HAP-1 (cell line): Measurements from ENCODE around the gene LRP5.

ENCODE experiments used
- DNase-seq, 2 experiments: peaks; one replicate each; pipeline ENCODE4 v3.0.0-alpha.2; 2016 to 2020; ENCODE audit warnings: low spot score in 2 of 2
- H3K27me3 ChIP-seq: fragments of 250-450 bp; sonication (Bioruptor Pico); 2 replicates; pipeline ENCODE4 v1.5.1; 2020; ENCODE audit warnings: low read depth, mild to moderate bottlenecking, moderate library complexity
- H3K36me3 ChIP-seq: fragments of 250-450 bp; sonication (Bioruptor Pico); replicated peaks from 2 replicates; pipeline ENCODE4 v1.5.1; 2020; ENCODE audit warnings: mild to moderate bottlenecking
- H3K4me1 ChIP-seq: fragments of 250-450 bp; sonication (Bioruptor Pico); 2 replicates; pipeline ENCODE4 v1.5.1; 2020; ENCODE audit warnings: mild to moderate bottlenecking
- H3K4me3 ChIP-seq: fragments of 250-450 bp; sonication (Bioruptor Pico); 2 replicates; pipeline ENCODE4 v1.5.1; 2020; ENCODE audit warnings: mild to moderate bottlenecking, moderate library complexity
- H3K9me3 ChIP-seq: fragments of 250-450 bp; sonication (Bioruptor Pico); 2 replicates; pipeline ENCODE4 v1.5.1; 2020; ENCODE audit warnings: mild to moderate bottlenecking, moderate library complexity
- in situ Hi-C: fragments of 300-500 bp; cut with MboI; formaldehyde crosslinking; loops from 3 replicates; pipeline ENCODE4 v1.14.3; 2020; ENCODE audit warnings: low sequenced_read_pairs, inconsistent platforms, mixed read lengths

The LRP5 gene

DNA sequence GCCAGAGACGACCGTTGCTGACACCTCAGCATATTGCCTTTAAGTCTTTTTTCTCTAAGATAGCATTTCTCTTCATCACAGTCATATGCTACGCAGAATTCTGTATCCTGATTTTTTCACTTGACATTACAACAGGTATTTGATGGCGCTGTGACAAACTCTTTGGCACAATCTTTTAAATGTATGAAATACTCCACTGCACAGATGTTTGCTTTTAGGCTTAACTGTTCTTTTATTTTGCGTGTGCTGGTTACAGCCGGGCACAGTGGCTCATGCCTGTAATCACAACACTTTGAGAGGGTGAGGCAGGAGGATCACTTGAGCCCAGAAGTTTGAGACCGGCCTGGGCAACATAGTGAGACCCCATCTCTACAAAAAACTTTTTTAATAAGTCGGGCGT lies 96.1 kb downstream of the LRP5 start:
- Histone ChIP-seq H3K36me3 (peaks cover 53% of the 10 kb centered on the region), H3K27me3 (no peaks in the 10 kb centered on the region), H3K4me1 (no peaks in the 10 kb centered on the region), H3K4me3 (no peak overlapping the region), H3K9me3 (no peaks in the 10 kb centered on the region)
- in situ Hi-C loops, result no loop called here
- no peak for DNase-seq

DNA sequence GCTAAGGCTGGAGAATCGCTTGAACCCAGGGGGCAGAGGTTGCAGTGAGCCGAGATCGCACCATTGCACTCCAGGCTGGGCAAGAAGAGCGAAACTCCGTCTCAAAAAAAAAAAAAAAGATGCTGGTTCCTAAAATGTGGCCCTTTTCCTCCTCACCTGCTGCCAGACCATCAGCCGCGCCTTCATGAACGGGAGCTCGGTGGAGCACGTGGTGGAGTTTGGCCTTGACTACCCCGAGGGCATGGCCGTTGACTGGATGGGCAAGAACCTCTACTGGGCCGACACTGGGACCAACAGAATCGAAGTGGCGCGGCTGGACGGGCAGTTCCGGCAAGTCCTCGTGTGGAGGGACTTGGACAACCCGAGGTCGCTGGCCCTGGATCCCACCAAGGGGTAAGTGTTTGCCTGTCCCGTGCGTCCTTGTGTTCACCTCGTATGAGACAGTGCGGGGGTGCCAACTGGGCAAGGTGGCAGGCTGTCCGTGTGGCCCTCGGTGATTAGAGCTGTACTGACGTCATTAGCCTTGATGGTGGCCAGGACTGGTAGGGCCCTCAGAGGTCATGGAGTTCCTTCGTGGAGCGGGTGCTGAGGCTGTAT lies 97.5 kb downstream of the LRP5 start:
- H3K9me3 ChIP-seq, result no peaks in the 10 kb centered on the region
- peaks cover 55% of the 10 kb centered on the region for H3K36me3 ChIP-seq
- no peaks in the 10 kb centered on the region for H3K4me1 ChIP-seq
- no peak for DNase-seq
- H3K4me3 ChIP-seq, result no peak overlapping the region
- in situ Hi-C loops, result no loop called here
- no peaks in the 10 kb centered on the region for H3K27me3 ChIP-seq

DNA sequence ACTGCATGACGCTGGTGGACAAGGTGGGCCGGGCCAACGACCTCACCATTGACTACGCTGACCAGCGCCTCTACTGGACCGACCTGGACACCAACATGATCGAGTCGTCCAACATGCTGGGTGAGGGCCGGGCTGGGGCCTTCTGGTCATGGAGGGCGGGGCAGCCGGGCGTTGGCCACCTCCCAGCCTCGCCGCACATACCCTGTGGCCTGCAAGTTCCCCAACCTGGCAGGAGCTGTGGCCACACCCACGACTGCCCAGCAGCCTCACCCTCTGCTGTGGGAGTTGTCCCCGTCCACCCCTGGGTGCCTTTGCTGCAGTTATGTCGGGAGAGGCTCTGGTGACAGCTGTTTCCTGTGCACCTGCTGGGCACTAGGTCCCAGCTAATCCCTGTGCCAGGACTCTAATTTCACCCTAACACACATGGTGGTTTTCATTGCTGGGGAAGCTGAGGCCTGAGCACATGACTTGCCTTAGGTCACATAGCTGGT lies 99.2 kb downstream of the LRP5 start:
- Histone ChIP-seq H3K4me3 (no peak overlapping the region), H3K9me3 (no peaks in the 10 kb centered on the region), H3K27me3 (no peaks in the 10 kb centered on the region), H3K36me3 (peaks cover 62% of the 10 kb centered on the region), H3K4me1 (no peaks in the 10 kb centered on the region)
- no peak for DNase-seq
- in situ Hi-C loops, result no loop called here

DNA sequence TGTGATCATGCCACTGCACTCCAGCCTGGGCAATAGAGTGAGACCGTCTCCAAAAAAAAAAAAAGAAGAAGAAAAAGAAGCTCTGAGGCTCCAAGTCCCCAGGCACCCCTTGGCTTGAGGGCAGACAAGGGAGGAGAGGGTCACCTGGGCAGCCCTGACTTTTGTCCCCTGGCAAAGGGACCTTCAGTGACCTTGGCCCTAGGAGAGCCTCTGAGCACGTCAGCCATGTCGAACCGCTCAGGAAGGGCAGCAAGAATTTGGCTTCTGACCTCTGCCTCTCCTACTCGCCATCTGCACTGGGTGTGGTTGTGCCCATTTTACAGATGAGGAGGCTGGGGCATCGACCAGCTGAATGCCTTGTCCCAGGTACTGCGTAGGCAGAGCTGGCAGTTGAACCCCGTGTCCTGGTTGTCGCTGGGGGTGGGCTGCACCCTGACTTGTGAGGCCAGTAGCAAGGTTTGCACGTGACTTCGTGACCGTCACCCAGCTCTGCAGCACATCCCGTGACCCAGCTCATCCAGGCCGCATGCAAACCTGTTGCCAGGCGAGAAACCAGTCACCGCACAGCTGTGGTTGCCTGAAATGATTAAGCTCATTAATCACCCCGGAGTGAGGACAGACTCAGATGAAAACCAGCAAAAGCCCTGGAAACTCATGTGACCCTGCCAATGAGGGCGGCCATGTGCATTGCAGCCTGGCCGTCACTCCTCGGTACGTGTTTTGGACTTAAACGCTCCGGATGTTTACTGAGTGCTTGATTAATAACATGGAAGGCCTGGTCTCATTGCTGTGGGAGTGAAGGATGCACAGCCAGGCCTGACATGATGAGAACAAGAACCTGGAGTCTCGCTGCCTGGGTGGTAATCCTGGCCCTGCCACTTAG lies 100.4 kb downstream of the LRP5 start:
- H3K4me1 ChIP-seq, result no peaks in the 10 kb centered on the region
- H3K4me3 ChIP-seq, result no peak overlapping the region
- no peaks in the 10 kb centered on the region for H3K27me3 ChIP-seq
- peaks cover 58% of the 10 kb centered on the region for H3K36me3 ChIP-seq
- H3K9me3 ChIP-seq, result no peaks in the 10 kb centered on the region
- in situ Hi-C loops, result no loop called here
- DNase-seq, result no peak

DNA sequence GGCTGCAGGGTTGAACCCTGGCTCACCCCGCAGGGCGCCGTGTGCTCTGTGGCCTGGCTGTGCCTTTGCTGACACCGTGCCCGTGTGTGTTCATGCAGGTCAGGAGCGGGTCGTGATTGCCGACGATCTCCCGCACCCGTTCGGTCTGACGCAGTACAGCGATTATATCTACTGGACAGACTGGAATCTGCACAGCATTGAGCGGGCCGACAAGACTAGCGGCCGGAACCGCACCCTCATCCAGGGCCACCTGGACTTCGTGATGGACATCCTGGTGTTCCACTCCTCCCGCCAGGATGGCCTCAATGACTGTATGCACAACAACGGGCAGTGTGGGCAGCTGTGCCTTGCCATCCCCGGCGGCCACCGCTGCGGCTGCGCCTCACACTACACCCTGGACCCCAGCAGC lies 101.2 kb downstream of the LRP5 start:
- Histone ChIP-seq H3K4me3 (no peak overlapping the region), H3K9me3 (no peaks in the 10 kb centered on the region), H3K27me3 (no peaks in the 10 kb centered on the region), H3K4me1 (no peaks in the 10 kb centered on the region), H3K36me3 (peaks cover 54% of the 10 kb centered on the region)
- DNase-seq, result no peak
- in situ Hi-C loops, result no loop called here

DNA sequence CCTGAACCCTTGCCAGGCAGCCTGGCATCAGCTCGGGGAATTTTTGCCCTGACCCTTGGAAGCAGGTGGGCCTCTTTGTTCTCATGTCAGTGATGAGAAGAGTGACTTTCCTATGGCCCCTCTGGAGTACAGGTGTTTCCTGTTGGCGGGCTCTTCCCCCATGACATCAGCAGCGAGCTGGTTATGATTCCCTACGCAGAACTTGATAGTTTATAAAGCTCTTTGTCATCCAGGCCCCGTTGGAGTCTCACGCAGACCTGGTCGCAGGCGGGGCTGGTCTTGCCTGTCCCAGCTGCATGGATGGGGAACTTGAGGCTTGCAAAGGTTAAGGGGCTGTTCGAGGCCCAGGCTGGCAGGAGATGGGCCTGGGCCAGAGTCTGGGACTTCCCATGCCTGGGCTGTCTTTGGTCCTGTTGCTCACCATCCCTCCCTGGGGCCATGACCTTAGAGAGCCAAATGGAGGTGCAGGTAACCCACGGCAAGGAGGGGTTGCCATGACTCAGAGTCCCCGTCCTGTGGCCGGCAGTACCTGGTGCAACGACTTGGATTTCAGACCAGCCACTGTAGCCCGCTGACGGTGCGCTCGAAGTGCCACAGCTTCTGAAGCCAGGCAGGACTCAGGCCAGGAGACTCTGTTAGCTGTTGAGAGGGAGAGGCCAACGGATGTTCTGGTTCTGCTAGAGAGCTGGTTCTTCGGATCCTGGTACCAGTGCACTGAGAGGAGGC lies 102.3 kb downstream of the LRP5 start:
- in situ Hi-C loops, result no loop called here
- Histone ChIP-seq H3K9me3 (no peaks in the 10 kb centered on the region), H3K4me1 (no peaks in the 10 kb centered on the region), H3K27me3 (no peaks in the 10 kb centered on the region), H3K4me3 (no peak overlapping the region), H3K36me3 (peaks cover 53% of the 10 kb centered on the region)
- DNase-seq, result no peak

DNA sequence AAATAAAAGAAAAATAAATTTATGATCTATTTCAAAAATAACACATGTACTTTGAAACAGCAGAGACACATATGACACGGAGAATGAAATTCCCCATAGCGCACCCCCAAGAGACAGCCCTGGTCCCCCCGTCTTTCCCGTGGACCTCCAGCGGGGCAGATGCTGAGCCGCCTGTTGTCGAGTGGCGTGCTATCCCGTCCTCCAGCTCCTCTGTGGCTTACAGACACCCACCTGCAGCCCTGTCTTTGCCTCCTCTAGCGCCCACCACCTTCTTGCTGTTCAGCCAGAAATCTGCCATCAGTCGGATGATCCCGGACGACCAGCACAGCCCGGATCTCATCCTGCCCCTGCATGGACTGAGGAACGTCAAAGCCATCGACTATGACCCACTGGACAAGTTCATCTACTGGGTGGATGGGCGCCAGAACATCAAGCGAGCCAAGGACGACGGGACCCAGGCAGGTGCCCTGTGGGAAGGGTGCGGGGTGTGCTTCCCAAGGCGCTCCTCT lies 103.7 kb downstream of the LRP5 start:
- peaks cover 43% of the 10 kb centered on the region for H3K36me3 ChIP-seq

DNA sequence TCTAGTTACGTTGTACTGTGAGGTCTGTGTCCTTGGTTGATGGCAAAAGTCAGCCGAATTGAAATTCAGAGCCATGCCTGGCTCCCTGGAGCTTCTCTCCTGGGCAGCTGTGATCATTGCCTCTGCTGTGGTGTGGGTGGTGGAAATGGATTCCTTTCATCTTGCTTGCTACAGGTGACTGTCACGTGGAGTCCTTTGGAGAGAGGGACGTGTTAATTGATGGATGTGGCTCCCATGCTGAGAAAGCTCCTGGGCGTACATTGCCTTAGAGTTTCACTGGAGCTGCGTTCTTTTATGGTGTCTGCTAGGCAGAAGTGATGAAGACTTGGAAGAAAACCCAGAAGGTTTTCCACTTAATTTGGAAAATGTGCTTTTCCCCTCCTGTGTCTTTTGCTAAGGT lies 106.3 kb downstream of the LRP5 start:
- Histone ChIP-seq H3K27me3 (no peaks in the 10 kb centered on the region), H3K4me3 (no peak overlapping the region), H3K9me3 (no peaks in the 10 kb centered on the region), H3K4me1 (no peaks in the 10 kb centered on the region), H3K36me3 (peaks cover 24% of the 10 kb centered on the region)
- DNase-seq, result no peak
- in situ Hi-C loops, result no loop called here

More for the DNA sequence above, 103.7 kb downstream of the LRP5 start:
- Histone ChIP-seq H3K4me1 (no peaks in the 10 kb centered on the region), H3K4me3 (no peak overlapping the region), H3K9me3 (no peaks in the 10 kb centered on the region), H3K27me3 (no peaks in the 10 kb centered on the region)
- no peak for DNase-seq
- in situ Hi-C loops, result no loop called here

DNA sequence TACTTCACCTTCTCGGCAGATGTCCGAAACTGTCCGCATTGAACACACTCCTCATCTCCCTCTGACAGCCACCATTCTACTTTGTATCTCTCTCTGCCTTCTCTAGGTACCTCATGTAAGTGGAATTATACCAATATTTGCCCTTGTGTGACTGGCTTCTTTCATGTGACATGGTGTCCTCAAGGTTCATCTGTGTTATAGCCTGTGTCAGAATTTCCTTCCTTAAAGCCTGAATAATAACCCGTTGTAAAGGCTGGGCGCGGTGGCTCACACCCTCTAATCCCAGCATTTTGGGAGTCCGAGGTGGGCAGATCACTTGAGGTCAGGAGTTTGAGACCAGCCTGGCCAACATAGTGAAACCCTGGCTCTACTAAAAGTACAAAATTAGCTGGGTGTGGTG lies 107.8 kb downstream of the LRP5 start:
- Histone ChIP-seq H3K4me1 (no peaks in the 10 kb centered on the region), H3K9me3 (no peaks in the 10 kb centered on the region), H3K36me3 (peaks cover 17% of the 10 kb centered on the region), H3K4me3 (no peak overlapping the region), H3K27me3 (no peaks in the 10 kb centered on the region)
- in situ Hi-C loops, result no loop called here
- DNase-seq, result no peak

DNA sequence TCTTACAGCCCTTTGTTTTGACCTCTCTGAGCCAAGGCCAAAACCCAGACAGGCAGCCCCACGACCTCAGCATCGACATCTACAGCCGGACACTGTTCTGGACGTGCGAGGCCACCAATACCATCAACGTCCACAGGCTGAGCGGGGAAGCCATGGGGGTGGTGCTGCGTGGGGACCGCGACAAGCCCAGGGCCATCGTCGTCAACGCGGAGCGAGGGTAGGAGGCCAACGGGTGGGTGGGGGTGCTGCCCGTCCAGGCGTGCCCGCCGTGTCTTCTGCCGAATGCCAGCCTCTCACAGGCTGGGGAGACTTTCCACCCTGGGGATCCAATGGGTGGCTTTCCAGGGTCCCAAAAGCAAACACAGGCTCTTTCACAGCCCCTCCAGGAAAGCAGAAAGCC lies 111.1 kb downstream of the LRP5 start:
- Histone ChIP-seq H3K36me3 (peaks cover 32% of the 10 kb centered on the region), H3K9me3 (no peaks in the 10 kb centered on the region), H3K4me3 (no peak overlapping the region), H3K4me1 (no peaks in the 10 kb centered on the region), H3K27me3 (no peaks in the 10 kb centered on the region)
- in situ Hi-C loops, result no loop called here
- no peak for DNase-seq

DNA sequence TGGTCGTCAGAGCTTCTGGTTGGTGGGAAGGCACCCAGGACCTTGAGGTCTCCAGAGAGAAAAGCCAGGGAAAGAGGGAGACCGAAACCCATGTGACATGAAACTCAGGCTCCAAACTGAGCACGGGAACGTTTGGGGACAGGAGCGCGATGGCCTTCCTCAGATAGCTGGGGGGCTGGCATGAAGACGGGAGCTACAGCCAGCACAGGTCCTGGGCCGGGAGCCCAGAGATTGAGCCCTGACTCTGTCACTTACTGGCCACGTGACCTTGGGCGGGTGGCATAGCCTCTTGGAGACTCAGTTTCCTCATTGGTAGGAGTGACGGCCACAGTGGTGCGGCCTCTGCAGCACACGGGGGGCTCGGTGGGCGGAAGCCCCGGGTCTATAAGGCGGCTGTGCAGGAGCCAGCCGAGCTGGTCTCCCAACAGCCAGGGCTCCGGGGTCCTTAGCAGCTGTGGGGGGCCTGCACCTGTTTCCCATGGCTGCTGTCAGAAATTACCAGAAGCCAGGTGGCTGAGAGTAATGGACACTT lies 111.8 kb downstream of the LRP5 start:
- Histone ChIP-seq H3K4me1 (no peaks in the 10 kb centered on the region), H3K4me3 (no peak overlapping the region), H3K9me3 (peaks cover 2% of the 10 kb centered on the region), H3K27me3 (no peaks in the 10 kb centered on the region), H3K36me3 (peaks cover 34% of the 10 kb centered on the region)
- in situ Hi-C loops, result no loop called here
- DNase-seq, result no peak

DNA sequence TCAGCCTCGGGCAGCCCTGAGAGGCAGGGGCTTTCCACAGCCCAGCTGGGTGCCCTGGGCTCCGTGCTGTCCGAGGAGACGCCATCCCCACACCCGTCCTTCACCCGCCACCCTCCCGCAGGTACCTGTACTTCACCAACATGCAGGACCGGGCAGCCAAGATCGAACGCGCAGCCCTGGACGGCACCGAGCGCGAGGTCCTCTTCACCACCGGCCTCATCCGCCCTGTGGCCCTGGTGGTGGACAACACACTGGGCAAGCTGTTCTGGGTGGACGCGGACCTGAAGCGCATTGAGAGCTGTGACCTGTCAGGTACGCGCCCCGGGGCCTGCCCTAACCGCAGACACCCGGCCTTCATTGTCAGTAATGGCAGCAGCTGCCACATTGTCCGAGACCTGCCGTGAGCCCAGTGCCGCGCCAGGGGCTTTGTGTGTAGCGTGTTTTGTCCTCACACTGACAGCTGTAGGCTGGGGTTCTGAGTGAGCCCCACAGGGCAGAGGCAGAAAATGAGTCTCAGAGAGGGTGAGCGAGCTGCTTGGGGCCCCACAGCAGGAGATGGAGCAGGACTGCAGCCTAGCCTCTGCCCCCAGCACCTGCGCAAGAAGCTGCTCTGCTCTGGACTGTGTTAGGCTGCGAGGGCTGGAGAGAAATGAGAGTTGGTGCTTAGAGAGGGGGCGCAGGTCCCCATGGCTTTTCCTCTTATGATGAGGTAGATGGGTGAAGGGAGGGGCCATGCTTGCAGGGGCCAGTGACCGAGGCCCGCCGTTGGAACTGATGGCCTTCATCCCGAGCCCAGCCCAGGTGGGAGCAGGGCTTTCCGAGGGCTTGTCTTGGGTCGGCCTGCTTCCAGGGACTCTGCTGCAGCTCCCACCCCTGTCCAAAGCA lies 112.8 kb downstream of the LRP5 start:
- no peak for DNase-seq
- no peaks in the 10 kb centered on the region for H3K27me3 ChIP-seq
- H3K9me3 ChIP-seq, result peaks cover 9% of the 10 kb centered on the region
- in situ Hi-C loops, result no loop called here
- H3K4me1 ChIP-seq, result no peaks in the 10 kb centered on the region
- H3K36me3 ChIP-seq, result peaks cover 41% of the 10 kb centered on the region
- H3K4me3 ChIP-seq, result no peak overlapping the region

DNA sequence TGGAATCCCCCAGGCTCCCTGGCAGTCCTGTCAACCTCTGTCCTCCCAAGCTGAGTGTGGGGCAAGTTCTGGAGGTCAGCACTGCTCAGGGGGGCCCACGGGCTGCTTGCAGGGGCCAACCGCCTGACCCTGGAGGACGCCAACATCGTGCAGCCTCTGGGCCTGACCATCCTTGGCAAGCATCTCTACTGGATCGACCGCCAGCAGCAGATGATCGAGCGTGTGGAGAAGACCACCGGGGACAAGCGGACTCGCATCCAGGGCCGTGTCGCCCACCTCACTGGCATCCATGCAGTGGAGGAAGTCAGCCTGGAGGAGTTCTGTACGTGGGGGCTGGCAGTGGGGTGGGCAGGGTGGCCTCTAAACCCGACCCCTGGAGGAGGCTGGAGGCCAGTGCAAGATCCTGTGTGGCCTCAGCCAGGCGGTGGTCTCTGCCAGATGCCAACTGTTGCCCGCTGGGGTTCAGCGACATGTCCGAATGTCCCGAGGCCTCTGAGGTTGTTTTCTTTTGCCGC lies 113.5 kb downstream of the LRP5 start:
- Histone ChIP-seq H3K36me3 (peaks cover 48% of the 10 kb centered on the region), H3K27me3 (no peaks in the 10 kb centered on the region), H3K4me3 (no peak overlapping the region), H3K9me3 (peaks cover 9% of the 10 kb centered on the region), H3K4me1 (no peaks in the 10 kb centered on the region)
- DNase-seq, result no peak
- in situ Hi-C loops, result no loop called here
